Measurements from ENCODE around the gene FRMD4B.

The FRMD4B gene

GRCh38 chr3:69197922-69198530, 187.9 kb downstream of the FRMD4B start:
- Histone ChIP-seq H3K9me3 (ENCODE audit: control insufficient read depth, low read length) (no peaks in the 10 kb centered on the region), H3K36me3 (ENCODE audit: control insufficient read depth, insufficient read depth, low read length) (peaks cover 4% of the 10 kb centered on the region), H3K4me3 (ENCODE audit: low read length) (no peak overlapping the region), H3K4me1 (ENCODE audit: control insufficient read depth, insufficient read depth, low read length) (peaks cover 4% of the 10 kb centered on the region), H3K27me3 (ENCODE audit: control insufficient read depth, insufficient read depth, low read length) (no peaks in the 10 kb centered on the region), H3K9ac (ENCODE audit: low read length) (no peak overlapping the region)

- Histone ChIP-seq H3K27me3 (ENCODE audit: control insufficient read depth, insufficient read depth, low read length) (no peaks in the 10 kb centered on the region), H3K4me3 (ENCODE audit: low read length) (no peak overlapping the region), H3K4me1 (ENCODE audit: control insufficient read depth, insufficient read depth, low read length) (peaks cover 4% of the 10 kb centered on the region), H3K9ac (ENCODE audit: low read length) (no peak overlapping the region), H3K9me3 (ENCODE audit: control insufficient read depth, low read length) (no peaks in the 10 kb centered on the region), H3K36me3 (ENCODE audit: control insufficient read depth, insufficient read depth, low read length) (peaks cover 4% of the 10 kb centered on the region)
Measured at GRCh38 chr3:69197455-69197854, 188.4 kb downstream of the FRMD4B start.

- Histone ChIP-seq H3K4me1 (ENCODE audit: control insufficient read depth, insufficient read depth, low read length) (peaks cover 2% of the 10 kb centered on the region), H3K36me3 (ENCODE audit: control insufficient read depth, insufficient read depth, low read length) (peaks cover 6% of the 10 kb centered on the region), H3K9me3 (ENCODE audit: control insufficient read depth, low read length) (no peaks in the 10 kb centered on the region), H3K4me3 (ENCODE audit: low read length) (no peak overlapping the region), H3K9ac (ENCODE audit: low read length) (no peak overlapping the region), H3K27me3 (ENCODE audit: control insufficient read depth, insufficient read depth, low read length) (no peaks in the 10 kb centered on the region)
Measured at GRCh38 chr3:69196876-69197275, 189.0 kb downstream of the FRMD4B start.

GRCh38 chr3:69194431-69195165, 191.3 kb downstream of the FRMD4B start:
- Histone ChIP-seq H3K27me3 (ENCODE audit: control insufficient read depth, insufficient read depth, low read length) (no peaks in the 10 kb centered on the region), H3K36me3 (ENCODE audit: control insufficient read depth, insufficient read depth, low read length) (peaks cover 11% of the 10 kb centered on the region), H3K9ac (ENCODE audit: low read length) (no peak overlapping the region)

GRCh38 chr3:69193749-69194148, 192.1 kb downstream of the FRMD4B start:
- H3K9me3 ChIP-seq (ENCODE audit: control insufficient read depth, low read length): no peaks in the 10 kb centered on the region
- no peaks in the 10 kb centered on the region for H3K4me1 ChIP-seq (ENCODE audit: control insufficient read depth, insufficient read depth, low read length)
- peaks cover 11% of the 10 kb centered on the region for H3K36me3 ChIP-seq (ENCODE audit: control insufficient read depth, insufficient read depth, low read length)
- no peaks in the 10 kb centered on the region for H3K27me3 ChIP-seq (ENCODE audit: control insufficient read depth, insufficient read depth, low read length)
- H3K4me3 ChIP-seq (ENCODE audit: low read length): no peak overlapping the region
- no peak overlapping the region for H3K9ac ChIP-seq (ENCODE audit: low read length)

More at GRCh38 chr3:69194431-69195165, 191.3 kb downstream of the FRMD4B start:
- Histone ChIP-seq H3K9me3 (ENCODE audit: control insufficient read depth, low read length) (no peaks in the 10 kb centered on the region), H3K4me3 (ENCODE audit: low read length) (no peak overlapping the region), H3K4me1 (ENCODE audit: control insufficient read depth, insufficient read depth, low read length) (no peaks in the 10 kb centered on the region)

- H3K9me3 ChIP-seq (ENCODE audit: control insufficient read depth, low read length): no peaks in the 10 kb centered on the region
- peaks cover 11% of the 10 kb centered on the region for H3K36me3 ChIP-seq (ENCODE audit: control insufficient read depth, insufficient read depth, low read length)
- no peaks in the 10 kb centered on the region for H3K4me1 ChIP-seq (ENCODE audit: control insufficient read depth, insufficient read depth, low read length)
- no peaks in the 10 kb centered on the region for H3K27me3 ChIP-seq (ENCODE audit: control insufficient read depth, insufficient read depth, low read length)
- H3K4me3 ChIP-seq (ENCODE audit: low read length): no peak overlapping the region
- H3K9ac ChIP-seq (ENCODE audit: low read length): no peak overlapping the region
Measured at GRCh38 chr3:69191516-69191915, 194.4 kb downstream of the FRMD4B start.

- peaks cover 11% of the 10 kb centered on the region for H3K36me3 ChIP-seq (ENCODE audit: control insufficient read depth, insufficient read depth, low read length)
Measured at GRCh38 chr3:69189487-69189886, 196.4 kb downstream of the FRMD4B start.

GRCh38 chr3:69186575-69187093, 199.3 kb downstream of the FRMD4B start:
- Histone ChIP-seq H3K9ac (ENCODE audit: low read length) (no peak overlapping the region), H3K36me3 (ENCODE audit: control insufficient read depth, insufficient read depth, low read length) (peaks cover 2% of the 10 kb centered on the region), H3K4me3 (ENCODE audit: low read length) (no peak overlapping the region)

More at GRCh38 chr3:69189487-69189886, 196.4 kb downstream of the FRMD4B start:
- Histone ChIP-seq H3K27me3 (ENCODE audit: control insufficient read depth, insufficient read depth, low read length) (no peaks in the 10 kb centered on the region), H3K9ac (ENCODE audit: low read length) (no peak overlapping the region), H3K4me1 (ENCODE audit: control insufficient read depth, insufficient read depth, low read length) (no peaks in the 10 kb centered on the region), H3K4me3 (ENCODE audit: low read length) (no peak overlapping the region), H3K9me3 (ENCODE audit: control insufficient read depth, low read length) (no peaks in the 10 kb centered on the region)

GRCh38 chr3:69182588-69183316, 203.1 kb downstream of the FRMD4B start:
- peaks cover 51% of the 10 kb centered on the region for H3K4me1 ChIP-seq (ENCODE audit: control insufficient read depth, insufficient read depth, low read length)
- H3K4me3 ChIP-seq (ENCODE audit: low read length): no peak overlapping the region
- H3K9me3 ChIP-seq (ENCODE audit: control insufficient read depth, low read length): no peaks in the 10 kb centered on the region
- H3K9ac ChIP-seq (ENCODE audit: low read length): no peak overlapping the region
- H3K27me3 ChIP-seq (ENCODE audit: control insufficient read depth, insufficient read depth, low read length): no peaks in the 10 kb centered on the region
- H3K36me3 ChIP-seq (ENCODE audit: control insufficient read depth, insufficient read depth, low read length): peaks cover 12% of the 10 kb centered on the region

More at GRCh38 chr3:69186575-69187093, 199.3 kb downstream of the FRMD4B start:
- H3K9me3 ChIP-seq (ENCODE audit: control insufficient read depth, low read length): no peaks in the 10 kb centered on the region
- peaks cover 14% of the 10 kb centered on the region for H3K4me1 ChIP-seq (ENCODE audit: control insufficient read depth, insufficient read depth, low read length)
- H3K27me3 ChIP-seq (ENCODE audit: control insufficient read depth, insufficient read depth, low read length): no peaks in the 10 kb centered on the region

- H3K4me1 ChIP-seq (ENCODE audit: control insufficient read depth, insufficient read depth, low read length): peaks cover 51% of the 10 kb centered on the region
- H3K36me3 ChIP-seq (ENCODE audit: control insufficient read depth, insufficient read depth, low read length): peaks cover 12% of the 10 kb centered on the region
- no peaks in the 10 kb centered on the region for H3K27me3 ChIP-seq (ENCODE audit: control insufficient read depth, insufficient read depth, low read length)
- H3K4me3 ChIP-seq (ENCODE audit: low read length): no peak overlapping the region
- no peak overlapping the region for H3K9ac ChIP-seq (ENCODE audit: low read length)
- H3K9me3 ChIP-seq (ENCODE audit: control insufficient read depth, low read length): no peaks in the 10 kb centered on the region
Measured at GRCh38 chr3:69181592-69182211, 204.2 kb downstream of the FRMD4B start.

GRCh38 chr3:69180869-69181591, 204.9 kb downstream of the FRMD4B start:
- H3K9ac ChIP-seq (ENCODE audit: low read length): no peak overlapping the region
- H3K9me3 ChIP-seq (ENCODE audit: control insufficient read depth, low read length): no peaks in the 10 kb centered on the region
- no peak overlapping the region for H3K4me3 ChIP-seq (ENCODE audit: low read length)
- H3K27me3 ChIP-seq (ENCODE audit: control insufficient read depth, insufficient read depth, low read length): no peaks in the 10 kb centered on the region
- peaks cover 12% of the 10 kb centered on the region for H3K36me3 ChIP-seq (ENCODE audit: control insufficient read depth, insufficient read depth, low read length)
- peaks cover 51% of the 10 kb centered on the region for H3K4me1 ChIP-seq (ENCODE audit: control insufficient read depth, insufficient read depth, low read length)
